HCEC 1CT (cell line): ENCODE results near the gene HARS1.
A peak's percentile ranks its signal among the peaks of the same experiment; 100 is the strongest.
"Not testable (repeated sequence)": the region's sequence is repeated elsewhere in the genome, so short reads cannot be mapped to it uniquely, and the experiment has no call there.

Experiments used
- DNase-seq: peaks from one replicate; pipeline ENCODE4 v3.0.0-alpha.2; 2017

Gene HARS1, protein sequence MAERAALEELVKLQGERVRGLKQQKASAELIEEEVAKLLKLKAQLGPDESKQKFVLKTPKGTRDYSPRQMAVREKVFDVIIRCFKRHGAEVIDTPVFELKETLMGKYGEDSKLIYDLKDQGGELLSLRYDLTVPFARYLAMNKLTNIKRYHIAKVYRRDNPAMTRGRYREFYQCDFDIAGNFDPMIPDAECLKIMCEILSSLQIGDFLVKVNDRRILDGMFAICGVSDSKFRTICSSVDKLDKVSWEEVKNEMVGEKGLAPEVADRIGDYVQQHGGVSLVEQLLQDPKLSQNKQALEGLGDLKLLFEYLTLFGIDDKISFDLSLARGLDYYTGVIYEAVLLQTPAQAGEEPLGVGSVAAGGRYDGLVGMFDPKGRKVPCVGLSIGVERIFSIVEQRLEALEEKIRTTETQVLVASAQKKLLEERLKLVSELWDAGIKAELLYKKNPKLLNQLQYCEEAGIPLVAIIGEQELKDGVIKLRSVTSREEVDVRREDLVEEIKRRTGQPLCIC

DNA sequence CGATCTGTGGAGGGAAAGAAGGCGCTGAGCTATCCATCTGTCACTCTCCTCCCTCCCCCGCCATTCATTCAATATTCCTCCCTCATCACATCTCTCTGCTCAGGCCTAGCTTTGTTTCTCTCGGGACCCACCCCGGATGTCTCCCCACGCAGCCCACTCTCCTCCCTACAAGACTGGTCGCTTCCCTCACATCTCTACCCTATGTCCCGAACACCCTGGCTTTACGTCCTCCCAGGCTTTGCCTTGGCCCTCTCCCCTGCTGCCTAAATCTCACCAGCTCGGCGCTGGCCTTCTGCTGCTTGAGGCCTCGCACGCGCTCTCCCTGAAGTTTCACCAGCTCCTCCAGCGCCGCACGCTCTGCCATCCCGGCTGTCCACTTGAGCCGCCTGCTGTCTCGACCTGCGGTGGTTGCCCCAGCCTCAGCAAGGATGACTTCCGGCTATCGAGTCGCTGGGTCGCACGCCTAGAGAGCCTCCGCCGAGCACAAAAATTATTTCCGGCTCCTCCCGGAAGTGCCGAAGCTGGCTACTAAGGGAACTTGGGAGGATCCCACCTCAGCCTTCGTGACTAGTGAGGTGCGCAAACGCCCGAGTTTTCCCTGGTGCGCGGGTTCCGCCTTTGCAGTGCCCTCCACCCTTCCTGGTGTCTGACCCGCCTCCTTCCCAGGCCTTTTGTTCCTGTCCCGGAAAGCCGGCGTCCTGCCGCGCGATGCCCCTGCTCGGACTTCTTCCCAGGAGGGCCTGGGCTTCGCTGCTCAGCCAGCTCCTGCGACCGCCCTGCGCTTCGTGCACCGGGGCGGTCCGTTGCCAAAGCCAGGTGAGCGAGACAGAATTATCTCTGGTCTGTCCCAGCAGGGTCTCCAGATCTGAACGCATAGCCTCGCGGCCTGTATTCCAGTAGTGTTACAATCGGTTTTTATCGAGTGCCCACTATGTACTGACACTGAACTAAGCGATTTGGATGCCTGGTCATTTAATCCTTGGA is at the start of gene HARS1, which contains the start of gene HARS2:
Gene HARS1 (minus strand): TSS at position 430 of the 984 bp plus-strand sequence. CDS start 66 bp downstream, at position 364.
Gene HARS2 (plus strand): TSS at position 515 of the 984 bp plus-strand sequence. CDS start 194 bp downstream, at position 709.
- DNase-seq, result peak; percentile 96

DNA sequence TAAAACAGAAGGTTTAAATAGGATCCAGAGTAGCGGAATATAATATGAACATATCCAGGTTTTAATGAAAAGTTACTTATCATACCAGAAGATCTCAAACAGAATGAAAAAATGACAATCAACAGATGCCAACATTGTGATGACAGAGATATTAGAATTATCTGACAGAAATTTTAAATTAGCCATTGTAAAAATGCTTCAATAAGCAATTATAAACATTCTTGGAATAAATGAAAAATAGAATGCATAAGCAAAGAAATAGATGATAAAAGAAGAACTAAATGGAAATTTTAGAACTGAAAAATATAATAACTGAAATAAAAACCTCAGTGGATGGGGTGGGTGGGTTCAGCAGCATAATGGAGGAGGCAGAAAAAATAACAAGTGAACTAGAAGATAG is 46.3 kb upstream of the HARS1 start:
- DNase-seq, result no peak

DNA sequence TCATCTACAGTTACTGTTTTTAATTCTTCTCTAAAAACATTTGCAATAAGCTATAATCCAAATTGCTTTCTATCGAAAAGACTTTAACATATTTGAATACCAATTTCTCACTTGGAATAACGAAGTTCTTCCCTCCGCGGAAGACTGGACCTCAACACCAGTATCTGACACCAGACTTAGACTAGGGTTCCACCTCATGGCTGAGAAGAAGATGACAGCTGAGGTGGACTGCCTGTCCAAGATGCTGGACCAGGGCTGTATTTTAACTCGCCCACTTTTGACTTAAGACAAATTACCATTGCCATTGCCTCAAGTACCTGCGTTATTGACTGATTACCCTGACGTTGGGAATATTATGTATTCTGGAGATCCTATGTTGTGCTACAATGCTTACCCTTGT is 43.2 kb upstream of the HARS1 start:
- DNase-seq, result no peak

DNA sequence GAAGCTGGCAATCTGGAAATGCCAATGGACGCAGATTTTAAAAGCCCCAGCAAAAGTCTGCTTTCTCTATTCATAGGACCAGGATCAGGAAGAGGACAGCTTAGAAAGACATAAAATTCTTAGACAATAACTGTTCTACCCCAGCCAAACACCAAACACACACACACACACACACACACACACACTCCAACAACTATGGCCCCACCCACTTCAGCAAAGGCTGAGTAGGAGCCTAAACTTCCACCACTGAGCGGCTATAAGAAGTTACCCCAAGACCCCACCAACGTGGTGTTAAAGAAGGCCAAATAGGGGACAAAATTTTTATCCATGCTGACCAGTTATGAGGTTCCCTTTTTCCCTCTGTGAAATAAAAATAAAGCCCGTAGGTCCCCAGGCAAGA is 41.9 kb upstream of the HARS1 start:
- DNase-seq, result no peak

DNA sequence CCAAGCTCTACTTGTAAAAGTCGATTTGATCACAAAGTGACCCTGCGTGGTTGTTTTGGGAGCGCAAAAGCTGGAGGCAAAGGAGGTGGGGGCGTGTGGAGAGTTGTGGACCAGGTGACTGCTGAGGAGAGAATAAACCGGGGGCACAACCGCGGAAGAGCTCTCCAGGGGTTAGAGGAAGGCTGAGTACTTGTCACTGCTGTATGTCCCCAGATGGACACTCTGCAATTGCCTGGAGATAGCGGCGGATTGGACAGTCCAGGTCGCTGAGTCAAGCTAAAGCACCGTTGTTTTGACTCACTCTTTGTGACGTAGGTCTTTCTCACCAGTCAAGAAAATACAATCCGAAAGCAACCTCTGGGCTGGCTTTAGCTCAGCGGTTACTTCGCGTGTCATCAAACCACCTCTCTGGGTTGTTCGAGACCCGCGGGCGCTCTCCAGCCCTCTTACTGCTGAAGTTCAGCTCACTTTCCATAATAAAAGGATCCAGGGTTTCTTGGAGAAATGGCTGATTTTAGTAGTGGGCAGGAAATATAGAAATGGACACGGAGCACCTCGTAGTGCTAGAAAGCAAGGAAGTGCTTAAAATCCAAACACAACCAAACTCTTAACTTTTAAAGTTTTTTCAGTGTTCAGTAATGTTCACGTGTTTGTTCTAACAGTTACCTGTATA is 34.8 kb upstream of the HARS1 start:
- DNase-seq, result peak; percentile 89

DNA sequence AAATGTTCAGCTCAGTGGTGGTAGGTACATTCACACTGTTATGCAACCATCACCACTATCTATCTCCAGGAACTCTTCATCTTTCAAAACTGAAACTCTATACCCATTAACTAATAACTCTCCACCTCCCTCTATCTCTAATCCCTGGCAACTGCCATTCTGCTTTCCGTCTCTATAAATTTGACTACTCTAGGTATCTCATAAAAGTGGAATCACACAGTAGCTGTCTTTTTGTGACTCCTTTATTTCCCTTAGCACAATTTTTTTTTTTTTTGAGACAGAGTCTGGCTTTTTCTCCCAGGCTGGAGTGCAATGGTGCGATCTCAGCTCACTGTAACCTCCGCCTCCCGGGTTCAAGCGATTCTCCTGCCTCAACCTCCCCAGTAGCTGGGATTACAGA is 30.2 kb upstream of the HARS1 start:
- not testable (repeated sequence) for DNase-seq

DNA sequence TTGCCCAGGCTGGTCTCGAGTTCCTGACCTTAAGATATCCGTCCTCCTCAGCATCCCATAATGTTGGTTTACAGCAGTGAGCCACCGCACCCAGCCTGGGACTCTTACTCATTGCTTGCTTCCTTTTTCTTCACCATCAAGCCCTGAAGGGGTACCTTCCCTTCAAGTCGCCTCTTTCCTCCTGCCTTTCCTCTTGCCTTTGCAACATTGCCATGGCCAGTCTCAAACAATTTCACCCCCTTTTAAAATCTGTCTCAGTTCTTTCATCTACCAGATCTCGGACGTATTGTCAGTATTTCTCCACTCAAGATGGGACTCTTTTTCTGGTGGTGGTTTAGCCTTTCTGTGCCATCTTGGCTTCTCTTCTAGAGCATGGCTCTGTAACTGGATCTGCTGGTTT is 29.6 kb upstream of the HARS1 start:
- not testable (repeated sequence) for DNase-seq

DNA sequence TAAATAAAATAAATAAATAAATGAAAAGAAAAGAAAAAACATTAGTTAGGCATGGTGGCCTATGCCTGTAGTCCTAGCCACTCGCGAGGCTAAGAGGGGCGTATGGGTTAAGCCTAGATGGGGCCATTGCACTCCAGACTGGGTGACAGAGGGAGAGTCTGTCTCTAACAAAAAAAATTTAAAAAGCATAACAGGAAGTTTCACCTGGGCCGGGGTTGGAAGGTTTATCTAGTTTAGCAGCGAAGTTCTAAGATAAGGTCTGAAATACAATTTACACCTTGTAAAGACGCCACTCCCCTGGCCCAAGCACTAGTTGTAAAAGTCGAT is 27.1 kb upstream of the HARS1 start:
- no peak for DNase-seq

DNA sequence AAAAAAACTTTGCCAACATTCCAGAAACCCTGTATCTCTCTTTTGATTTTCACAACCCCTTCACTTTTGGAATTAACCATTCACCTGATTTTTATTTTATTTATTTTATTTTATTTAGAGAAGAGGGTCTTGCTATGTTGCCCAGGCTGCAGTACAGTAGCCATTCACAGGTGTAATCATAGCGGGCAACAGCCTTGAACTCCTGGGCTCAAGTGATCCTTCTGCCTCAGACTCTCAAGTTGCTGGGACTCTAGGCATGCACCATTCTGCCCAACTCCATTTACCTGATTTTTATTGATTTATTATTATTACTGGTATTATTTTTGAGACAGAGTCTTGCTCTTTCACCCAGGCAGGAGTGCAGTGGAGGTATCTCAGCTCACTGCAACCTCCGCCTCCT is 25.1 kb upstream of the HARS1 start:
- not testable (repeated sequence) for DNase-seq

DNA sequence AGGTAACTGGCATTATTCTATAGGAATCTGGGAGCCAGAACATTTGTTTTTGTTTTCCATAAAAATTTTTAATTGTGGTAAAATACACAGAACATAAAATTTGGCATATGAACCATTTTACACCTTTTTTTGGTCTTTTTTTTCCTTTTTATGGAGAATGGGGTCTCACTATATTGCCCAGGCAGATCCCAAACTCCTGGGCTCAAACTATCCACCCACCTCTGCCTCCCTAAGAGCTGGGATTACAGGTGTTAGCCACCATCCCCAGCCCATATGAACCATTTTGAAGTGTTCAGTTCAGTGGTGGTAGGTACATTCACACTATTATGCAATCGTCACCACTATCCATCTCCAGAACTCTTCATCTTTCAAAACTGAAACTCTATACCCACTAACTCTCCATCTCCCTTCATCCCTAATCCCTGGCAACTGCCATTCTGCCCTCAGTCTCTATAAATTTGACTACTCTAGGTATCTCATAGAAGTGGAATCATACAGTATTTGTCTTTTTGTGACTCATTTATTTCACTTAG is 22.5 kb upstream of the HARS1 start:
- DNase-seq, result no peak

DNA sequence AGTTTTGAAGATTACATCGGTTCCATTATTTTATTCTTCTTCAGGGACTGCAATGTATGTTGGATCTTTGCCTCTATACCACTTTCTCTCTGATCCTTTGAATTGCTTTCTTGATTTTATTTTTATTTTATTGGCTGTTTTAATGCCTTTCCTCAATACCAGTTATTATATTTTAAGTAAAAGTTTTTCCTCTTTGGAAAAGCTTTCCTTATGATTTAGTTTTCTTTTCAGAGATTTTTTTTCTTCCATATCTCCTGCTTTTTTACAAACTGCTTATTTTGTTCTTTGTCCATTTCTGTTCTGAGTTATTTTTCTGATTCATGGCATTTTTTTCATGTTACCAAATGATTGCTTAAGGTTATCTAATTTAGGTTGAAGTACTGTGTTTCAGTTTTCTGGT is 20.6 kb upstream of the HARS1 start:
- no peak for DNase-seq

DNA sequence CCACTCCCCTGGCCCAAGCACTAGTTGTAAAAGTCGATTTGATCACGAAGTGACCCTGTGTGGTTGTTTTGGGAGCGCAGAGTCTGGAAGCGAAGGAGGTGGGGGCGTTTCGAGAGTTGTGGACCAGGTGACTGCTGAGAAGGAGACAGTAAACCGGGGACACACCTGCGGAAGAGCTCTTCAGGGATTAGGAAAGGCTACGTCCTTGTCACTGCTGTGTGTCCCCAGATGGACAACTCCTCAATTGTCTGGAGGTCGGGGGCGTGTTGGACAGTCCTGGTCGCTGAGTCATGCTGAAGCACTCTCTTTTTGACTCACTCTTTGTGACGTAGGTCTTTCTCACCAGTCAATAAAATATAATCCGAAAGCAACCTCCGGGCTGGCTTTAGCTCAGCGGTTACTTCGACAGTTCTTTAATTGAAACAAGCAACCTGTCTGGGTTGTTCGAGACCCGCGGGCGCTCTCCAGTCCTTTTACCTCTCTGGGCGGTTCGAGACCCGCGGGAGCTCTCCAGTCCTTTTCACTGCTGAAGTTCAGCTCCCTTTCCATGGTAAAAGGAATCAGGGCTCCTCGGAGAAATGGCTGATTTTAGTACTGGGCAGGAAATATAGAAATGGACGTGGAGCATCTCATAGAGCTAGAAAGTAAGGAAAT is 19.9 kb upstream of the HARS1 start:
- DNase-seq, result peak; percentile 92

DNA sequence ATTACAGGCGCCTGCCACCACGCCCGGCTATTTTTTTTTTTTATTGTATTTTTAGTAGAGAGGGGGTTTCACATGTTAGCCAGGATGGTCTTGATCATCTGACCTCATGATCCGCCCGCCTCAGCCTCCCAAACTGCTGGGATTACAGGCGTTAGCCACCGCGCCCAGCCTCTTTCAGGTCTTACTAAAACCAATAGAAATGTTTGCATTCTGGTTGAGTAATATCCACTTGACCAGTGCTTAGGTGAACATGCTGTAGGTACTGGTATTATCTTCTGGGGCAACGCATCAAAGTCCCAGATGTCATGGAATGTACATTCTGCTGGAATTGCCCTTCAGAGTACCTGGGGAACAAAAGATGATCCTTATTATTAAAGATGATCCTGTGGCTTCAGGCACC is 17.6 kb upstream of the HARS1 start:
- DNase-seq, result not testable (repeated sequence)

DNA sequence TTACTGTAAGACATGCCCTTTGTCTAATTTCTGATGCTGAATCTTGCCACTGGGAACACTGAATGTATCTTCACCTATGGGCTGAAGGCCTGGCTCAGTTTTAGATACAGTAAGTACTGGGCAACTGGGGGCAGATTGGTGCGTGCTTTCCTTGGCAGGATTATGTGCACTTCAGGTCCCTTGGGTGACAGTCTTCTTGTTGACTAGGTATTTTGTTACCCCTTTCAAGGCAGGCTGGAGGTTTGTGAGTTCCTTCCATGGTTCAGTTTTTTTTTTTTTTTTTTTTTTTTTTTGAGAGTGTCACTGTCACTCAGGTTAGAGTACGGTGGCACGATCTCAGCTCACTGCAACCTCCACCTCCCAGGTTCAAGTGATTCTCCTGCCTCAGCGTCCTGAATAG is 16.6 kb upstream of the HARS1 start:
- DNase-seq, result no peak

DNA sequence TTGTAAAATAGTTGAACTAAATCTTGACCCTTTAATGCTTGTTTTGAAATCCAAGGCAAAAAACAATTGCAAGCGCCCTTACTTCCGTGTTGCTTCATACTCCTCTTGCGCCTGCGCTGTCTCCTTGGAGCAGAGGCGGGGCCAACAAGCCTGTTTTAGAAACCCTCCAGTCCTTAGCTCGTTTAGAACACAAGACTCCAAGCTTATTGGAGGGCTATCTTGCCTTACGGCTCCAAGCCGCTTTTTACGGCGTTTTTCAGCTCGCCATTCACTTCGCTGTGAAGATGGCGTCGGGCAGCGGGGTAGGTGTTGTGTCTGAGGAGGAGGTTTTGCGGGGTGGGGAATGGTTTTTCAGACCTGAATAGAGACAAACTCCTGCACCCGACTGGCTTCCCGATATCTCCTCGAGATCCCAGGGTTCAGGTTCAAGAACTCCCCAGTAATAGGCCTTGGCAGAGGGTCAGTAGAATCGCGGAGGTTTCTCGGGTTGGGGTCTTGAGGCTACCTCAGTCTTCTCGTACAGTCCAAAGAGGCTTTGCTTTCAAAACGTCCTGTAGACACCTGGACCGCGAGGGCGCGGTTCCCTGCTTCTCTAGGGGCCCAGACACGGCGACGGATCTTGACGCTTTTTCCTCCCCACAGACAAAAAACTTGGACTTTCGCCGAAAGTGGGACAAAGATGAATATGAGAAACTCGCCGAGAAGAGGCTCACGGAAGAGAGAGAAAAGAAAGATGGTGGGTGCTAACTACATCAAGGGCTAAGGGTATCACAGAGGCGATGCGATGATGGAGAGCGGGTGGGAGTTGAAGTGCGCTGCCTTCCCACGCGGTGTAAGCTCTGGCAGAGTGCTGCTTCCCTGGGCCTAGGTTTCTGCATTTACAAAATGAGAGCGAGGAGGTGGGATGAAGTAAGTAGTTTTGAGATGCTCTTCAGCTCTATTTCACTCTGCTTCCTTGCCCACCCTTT is 9.3 kb upstream of the HARS1 start, which contains the start of gene ZMAT2:
Gene ZMAT2 (plus strand): TSS at position 271 of the 968 bp plus-strand sequence. CDS start 14 bp downstream, at position 285.
- DNase-seq, result peak; percentile 97

DNA sequence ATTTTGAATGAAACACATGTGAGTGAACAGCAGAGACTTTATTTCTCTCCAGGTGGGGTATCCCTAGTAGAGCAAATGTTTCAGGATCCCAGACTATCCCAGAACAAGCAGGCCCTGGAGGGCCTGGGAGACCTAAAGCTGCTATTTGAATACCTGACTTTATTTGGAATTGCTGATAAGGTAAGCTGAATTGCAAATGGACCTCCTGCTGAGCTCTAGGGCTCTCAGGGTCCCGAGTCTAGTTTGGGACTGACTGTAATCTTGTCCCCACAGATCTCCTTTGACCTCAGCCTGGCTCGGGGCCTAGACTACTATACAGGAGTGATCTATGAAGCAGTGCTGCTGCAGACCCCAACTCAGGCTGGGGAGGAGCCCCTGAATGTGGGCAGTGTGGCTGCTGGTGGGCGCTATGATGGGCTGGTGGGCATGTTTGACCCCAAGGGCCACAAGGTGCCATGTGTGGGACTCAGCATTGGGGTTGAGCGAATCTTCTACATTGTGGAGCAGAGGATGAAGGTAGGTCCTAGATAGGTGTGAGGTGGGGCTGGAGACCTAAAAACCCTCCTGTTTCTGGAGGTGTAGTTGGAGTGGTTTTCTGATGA is 5.8 kb upstream of the HARS1 start:
- DNase-seq, result no peak

DNA sequence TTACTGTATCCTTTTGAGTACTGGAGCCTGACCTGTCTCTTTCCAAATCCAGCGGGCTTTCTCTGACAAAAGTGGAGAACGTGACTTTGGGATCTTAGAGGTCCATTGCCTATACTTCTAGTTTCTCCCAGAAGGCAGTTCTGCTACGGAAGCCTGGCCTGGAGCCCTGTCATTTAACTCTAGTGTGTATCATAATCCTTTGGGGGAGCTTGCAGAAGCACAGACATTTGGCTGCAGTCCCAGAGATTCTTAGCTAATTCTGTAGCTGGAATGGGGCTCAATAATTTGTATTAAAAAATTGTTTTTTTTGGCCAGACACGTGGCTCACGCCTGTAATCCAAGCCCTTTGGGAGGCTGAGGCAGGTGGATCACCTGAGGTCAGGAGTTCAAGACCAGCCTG is 3.1 kb upstream of the HARS1 start:
- DNase-seq, result no peak

DNA sequence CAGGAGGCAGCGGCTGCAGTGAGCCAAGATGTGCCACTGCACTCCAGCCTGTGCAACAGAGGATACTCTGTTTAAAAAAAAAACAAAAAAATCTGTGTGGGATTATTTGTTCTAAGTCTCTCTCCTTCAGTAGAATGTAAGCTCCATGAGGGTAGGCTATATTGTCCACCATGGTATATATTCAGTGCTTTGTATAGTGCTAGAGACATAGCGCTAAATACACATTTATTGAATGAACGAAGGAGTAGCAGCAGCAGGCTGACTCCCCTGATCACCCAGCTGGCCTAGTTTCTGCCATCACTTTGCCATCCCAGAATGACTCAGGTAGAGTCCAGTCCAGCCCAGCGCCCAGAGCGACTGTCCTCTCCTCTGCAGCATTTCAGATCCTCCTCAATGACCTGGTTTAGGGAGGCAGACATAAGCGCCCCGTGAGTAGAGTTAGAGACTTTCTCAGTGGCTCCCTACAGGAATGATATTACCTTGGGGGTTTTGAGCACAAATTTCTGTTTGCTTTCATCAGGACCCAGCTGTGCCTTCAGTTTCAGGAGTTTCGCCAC is 716 bp downstream of the HARS1 start:
- no peak for DNase-seq

DNA sequence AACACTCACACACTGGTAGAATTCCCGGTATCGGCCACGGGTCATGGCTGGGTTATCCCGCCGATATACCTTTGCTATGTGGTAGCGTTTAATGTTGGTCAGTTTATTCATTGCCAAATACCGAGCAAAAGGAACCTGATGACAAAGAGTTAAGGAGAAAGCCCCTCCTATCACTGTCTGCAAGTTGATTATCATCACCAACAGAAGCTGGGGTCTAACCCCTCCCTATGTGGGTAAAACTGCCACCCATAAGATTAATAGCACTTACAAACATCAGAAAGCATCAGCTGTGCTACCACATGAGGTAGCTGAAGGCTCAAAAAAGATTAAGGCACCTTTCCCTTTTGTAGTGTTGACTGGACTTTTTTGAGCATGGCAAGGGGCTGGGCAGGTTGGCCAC is 12.2 kb downstream of the HARS1 start:
- no peak for DNase-seq

DNA sequence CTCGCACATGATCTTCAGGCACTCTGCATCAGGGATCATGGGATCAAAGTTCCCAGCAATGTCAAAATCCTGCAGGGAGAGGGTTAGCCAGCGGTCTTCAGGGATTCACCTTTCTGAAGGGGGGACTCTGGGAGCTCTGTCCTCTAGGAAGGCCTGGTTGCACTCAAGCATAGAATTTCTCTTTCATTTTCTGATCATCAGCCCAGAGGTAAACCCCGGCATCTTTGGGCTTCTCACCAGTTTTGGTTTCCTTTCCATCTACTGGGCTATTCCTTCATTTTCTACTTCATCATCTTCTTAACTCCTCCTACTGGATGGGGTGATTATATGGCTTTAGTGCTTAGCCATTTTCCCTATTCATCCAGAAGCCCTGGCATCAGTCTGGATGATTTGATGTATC is 13.2 kb downstream of the HARS1 start:
- no peak for DNase-seq
